Measurements from ENCODE around the gene ZFP92.

The ZFP92 gene

DNA sequence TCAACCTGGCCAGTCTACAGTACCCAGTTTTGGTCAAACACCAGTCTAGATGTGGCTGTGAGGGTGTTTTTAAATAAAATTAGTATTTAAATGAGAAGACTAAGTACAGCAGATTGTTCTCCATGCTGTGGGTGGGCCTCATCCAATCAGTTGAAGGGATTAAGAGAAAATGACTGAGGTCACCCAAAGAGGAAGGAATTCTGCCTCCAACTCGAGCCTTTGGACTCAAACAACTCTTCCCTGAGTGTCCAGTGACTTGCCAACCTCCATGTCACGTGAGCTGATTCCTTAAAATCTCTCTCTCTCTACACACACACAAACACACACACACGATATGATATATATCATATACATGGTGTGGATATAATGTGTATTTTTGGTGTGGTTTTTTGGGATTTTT is 24.6 kb downstream of the ZFP92 start:
- Histone ChIP-seq H3K27me3 (no peaks in the 10 kb centered on the region), H3K9me3 (peaks cover 0 to 12% (median 5%) of the 10 kb centered on the region in 3 donors), H3K36me3 (no peaks in the 10 kb centered on the region), H3K4me3 (no peak overlapping the region), H3K27ac (no peak overlapping the region), H3K4me1 (no peaks in the 10 kb centered on the region)
- DNase-seq: no peak
- intact Hi-C loops (cut with DNase I; ENCODE audit: low total_unique reads): no loop called here
- TF ChIP-seq, protein P1, sequence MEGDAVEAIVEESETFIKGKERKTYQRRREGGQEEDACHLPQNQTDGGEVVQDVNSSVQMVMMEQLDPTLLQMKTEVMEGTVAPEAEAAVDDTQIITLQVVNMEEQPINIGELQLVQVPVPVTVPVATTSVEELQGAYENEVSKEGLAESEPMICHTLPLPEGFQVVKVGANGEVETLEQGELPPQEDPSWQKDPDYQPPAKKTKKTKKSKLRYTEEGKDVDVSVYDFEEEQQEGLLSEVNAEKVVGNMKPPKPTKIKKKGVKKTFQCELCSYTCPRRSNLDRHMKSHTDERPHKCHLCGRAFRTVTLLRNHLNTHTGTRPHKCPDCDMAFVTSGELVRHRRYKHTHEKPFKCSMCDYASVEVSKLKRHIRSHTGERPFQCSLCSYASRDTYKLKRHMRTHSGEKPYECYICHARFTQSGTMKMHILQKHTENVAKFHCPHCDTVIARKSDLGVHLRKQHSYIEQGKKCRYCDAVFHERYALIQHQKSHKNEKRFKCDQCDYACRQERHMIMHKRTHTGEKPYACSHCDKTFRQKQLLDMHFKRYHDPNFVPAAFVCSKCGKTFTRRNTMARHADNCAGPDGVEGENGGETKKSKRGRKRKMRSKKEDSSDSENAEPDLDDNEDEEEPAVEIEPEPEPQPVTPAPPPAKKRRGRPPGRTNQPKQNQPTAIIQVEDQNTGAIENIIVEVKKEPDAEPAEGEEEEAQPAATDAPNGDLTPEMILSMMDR (IDR thresholded peaks at IDR 0.05): no peak

DNA sequence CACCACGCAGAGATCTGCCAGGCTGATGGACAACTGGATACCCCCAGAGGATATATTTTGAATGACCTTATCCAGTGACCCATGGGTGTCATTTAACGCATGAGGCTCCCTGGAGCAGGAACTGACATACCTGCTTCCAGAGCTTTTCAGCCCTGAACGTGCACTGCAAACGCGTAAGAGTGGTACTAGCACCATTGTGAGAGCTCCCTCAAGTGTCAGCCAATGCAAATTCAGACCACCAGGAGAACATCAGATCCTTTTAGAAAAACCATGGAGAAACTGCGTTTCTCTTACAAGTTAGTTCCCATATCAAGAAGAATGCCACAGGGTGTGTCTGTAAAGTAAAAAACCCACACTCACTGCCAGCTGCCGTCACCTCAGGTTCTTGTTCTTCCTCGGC is 27.3 kb downstream of the ZFP92 start:
- intact Hi-C loops (cut with DNase I; ENCODE audit: low total_unique reads): no loop called here
- Histone ChIP-seq H3K4me1 (no peaks in the 10 kb centered on the region), H3K27ac (no peak overlapping the region), H3K9me3 (peaks cover 0 to 4% (median 0%) of the 10 kb centered on the region in 3 donors), H3K4me3 (no peak overlapping the region), H3K27me3 (no peaks in the 10 kb centered on the region), H3K36me3 (no peaks in the 10 kb centered on the region)
- DNase-seq: no peak
- TF ChIP-seq, protein P1 (IDR thresholded peaks at IDR 0.05): peak in 1 of 2 experiments; percentile 15

DNA sequence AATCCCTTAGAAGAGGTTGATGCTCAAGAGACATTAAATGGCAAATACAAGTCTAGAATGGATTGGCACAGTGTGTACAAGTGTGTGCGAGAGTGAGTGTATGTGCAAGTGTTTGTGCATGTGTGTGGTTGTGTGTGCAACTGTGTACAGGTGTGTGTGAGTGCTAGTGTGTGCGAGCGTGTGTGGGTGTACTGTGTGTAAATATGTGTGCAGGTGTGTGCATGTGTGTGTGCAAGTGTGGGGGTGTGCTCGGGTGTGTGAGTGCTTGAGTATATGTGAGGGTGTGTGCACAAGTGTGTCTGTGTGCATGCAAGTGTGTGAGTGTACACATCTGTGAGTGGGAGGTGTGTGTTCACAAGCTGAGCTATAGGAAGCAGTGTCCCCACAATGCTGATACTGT is 28.7 kb downstream of the ZFP92 start:
- no peak for DNase-seq
- H3K4me3 ChIP-seq: no peak overlapping the region
- intact Hi-C loops (cut with DNase I; ENCODE audit: low total_unique reads): no loop called here
- no peaks in the 10 kb centered on the region for H3K4me1 ChIP-seq
- TF ChIP-seq, protein P1 (IDR thresholded peaks at IDR 0.05): no peak
- no peak overlapping the region for H3K27ac ChIP-seq
- H3K27me3 ChIP-seq: no peaks in the 10 kb centered on the region
- H3K9me3 ChIP-seq: peaks cover 0 to 4% (median 0%) of the 10 kb centered on the region in 3 donors
- H3K36me3 ChIP-seq: no peaks in the 10 kb centered on the region

DNA sequence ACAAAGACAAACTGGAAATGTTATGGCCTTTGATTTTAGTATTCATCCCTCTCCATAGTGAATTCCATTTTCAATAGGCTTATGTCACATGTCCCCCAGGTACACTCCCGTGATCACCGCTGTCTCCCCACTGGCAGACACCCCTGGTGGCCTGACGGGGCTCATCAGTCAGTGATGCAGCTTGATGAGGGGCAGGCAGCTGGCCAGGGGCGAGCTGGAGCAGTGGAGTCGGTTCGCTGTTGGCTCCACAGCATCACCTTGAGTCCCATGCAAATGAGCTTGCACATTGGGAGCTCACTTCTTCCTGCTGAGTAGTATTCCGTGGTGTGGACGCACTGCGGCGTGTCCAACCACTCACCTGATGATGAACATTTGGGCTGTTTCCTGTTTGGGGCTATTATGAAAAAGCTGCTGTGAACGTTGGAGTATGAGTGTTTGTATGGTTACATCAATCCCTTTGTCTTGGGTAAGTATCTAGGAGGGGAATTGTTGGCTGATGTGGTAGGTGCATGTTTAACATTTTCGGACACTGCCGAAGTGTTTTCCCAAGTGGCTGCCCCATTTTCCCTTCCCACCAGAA is 29.4 kb downstream of the ZFP92 start:
- H3K4me3 ChIP-seq: no peak overlapping the region
- H3K27ac ChIP-seq: no peak overlapping the region
- peaks cover 0 to 4% (median 0%) of the 10 kb centered on the region in 3 donors for H3K9me3 ChIP-seq
- no peaks in the 10 kb centered on the region for H3K27me3 ChIP-seq
- no peak for DNase-seq
- H3K4me1 ChIP-seq: no peaks in the 10 kb centered on the region
- intact Hi-C loops (cut with DNase I; ENCODE audit: low total_unique reads): no loop called here
- H3K36me3 ChIP-seq: no peaks in the 10 kb centered on the region
- TF ChIP-seq, protein P1 (IDR thresholded peaks at IDR 0.05): no peak

DNA sequence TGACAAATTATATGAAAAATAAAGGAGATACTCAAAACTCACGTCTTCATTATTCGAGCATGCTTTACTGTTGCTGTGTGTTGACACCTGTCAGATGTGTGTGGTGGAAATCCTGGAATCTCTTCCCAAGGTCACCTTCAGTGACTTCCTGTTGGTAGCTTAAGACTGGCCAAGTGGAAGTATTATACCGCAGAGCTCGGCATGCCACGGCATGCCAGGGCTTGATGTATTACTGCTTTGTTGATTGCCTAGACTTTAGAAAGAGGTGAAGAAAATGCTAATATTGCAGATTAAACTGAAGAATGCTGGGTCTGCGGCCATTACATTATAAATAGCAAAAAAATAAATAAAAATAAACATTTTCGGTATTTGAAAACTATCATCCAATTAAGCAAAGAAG is 30.0 kb downstream of the ZFP92 start:
- H3K4me3 ChIP-seq: no peak overlapping the region
- no peaks in the 10 kb centered on the region for H3K4me1 ChIP-seq
- peaks cover 0 to 4% (median 0%) of the 10 kb centered on the region in 3 donors for H3K9me3 ChIP-seq
- H3K27me3 ChIP-seq: no peaks in the 10 kb centered on the region
- intact Hi-C loops (cut with DNase I; ENCODE audit: low total_unique reads): no loop called here
- H3K36me3 ChIP-seq: no peaks in the 10 kb centered on the region
- no peak overlapping the region for H3K27ac ChIP-seq
- DNase-seq: no peak
- TF ChIP-seq, protein P1 (IDR thresholded peaks at IDR 0.05): no peak

DNA sequence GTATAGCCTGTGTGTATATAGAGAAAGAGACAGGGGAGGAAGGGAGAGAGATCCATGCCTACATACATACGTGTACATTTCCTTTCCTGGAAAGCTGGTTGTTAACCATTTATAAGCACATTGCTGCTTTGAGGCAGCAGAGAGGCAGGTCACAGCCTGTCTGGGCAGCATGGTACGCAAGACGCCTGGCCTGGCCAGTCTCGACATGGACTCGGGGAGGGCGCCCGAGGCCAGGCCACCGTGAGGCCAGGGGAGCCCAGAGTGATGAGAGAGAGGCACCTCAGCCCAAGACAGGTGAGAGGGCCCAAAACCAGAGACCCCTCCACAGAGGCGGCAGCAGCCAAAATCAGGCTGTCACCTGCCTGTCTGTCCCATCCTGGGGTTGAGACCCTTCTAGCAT is 30.7 kb downstream of the ZFP92 start:
- H3K36me3 ChIP-seq: no peaks in the 10 kb centered on the region

More for the DNA sequence above, 30.7 kb downstream of the ZFP92 start:
- Histone ChIP-seq H3K4me1 (no peaks in the 10 kb centered on the region), H3K27ac (no peak overlapping the region), H3K27me3 (no peaks in the 10 kb centered on the region), H3K9me3 (peaks cover 0 to 4% (median 0%) of the 10 kb centered on the region in 3 donors), H3K4me3 (no peak overlapping the region)
- TF ChIP-seq, protein P1 (IDR thresholded peaks at IDR 0.05): no peak
- intact Hi-C loops (cut with DNase I; ENCODE audit: low total_unique reads): no loop called here
- DNase-seq: no peak

Data from tibial artery (tissue), 4 donors.